Choroid plexus epithelial cell (primary cell): ENCODE data around the gene MOK.

ENCODE experiments used
- DNase-seq: peaks from one replicate; pipeline ENCODE4 v3.0.0-alpha.2; 2010; ENCODE audit warnings: low read depth
- H3K4me3 ChIP-seq: 2 replicates; pipeline ENCODE4 v1.5.1; 2011; ENCODE audit warnings: low read depth, mild to moderate bottlenecking, control low read depth, low read length, moderate library complexity
- CTCF ChIP-seq: conservative IDR thresholded peaks from 2 replicates; pipeline ENCODE4 v1.5.1; 2011; ENCODE audit warnings: low read depth, mild to moderate bottlenecking, control low read depth, inconsistent platforms, low read length, moderate library complexity

The MOK gene

DNA sequence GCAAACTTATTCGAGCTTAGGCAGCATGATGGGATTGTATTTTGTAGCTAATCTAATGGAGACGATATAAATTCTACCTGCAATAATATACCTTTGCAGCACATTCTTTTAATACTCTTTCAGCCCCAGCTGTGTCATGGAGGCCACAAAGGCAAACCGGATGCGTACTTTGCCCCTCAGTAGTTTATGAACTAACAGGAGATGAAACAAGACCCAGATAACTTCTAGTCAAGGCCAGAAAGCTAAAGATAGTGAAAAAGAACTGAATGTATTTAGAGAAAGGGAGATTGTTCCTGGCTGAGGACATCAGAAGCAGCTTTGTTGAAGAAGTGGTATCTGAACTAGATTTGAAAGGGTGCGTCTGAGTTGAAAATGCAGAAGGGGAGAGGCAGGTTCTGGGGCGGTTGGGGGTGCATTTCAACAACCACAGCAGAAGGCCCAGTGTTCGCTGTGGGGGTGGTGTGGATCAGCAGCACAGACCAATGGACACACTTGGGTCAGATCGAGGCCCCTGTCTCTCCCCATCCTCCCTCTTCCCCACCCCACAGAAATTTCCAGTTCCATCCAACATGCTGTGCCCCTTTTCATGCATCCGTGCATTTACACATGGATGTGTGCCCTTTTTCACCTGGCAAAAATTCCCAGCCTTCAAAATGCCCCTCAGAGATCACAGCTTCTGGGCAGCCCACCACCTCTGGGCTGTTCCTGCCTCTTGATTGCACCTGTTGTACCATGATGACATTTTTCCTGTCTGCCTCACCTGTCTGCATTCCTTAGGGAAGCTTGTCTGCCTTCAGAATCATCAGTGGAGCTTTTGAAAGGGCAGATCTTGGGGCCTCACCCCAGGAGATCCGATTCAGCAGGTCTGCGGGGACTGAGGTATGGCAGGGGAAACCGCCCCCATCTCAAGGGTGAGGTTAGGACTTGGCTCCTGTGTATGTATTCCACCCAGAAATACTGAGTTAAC is 16.8 kb upstream of the MOK start:
- no peak for TF ChIP-seq CTCF
- no peak overlapping the region for H3K4me3 ChIP-seq
- DNase-seq: no peak

DNA sequence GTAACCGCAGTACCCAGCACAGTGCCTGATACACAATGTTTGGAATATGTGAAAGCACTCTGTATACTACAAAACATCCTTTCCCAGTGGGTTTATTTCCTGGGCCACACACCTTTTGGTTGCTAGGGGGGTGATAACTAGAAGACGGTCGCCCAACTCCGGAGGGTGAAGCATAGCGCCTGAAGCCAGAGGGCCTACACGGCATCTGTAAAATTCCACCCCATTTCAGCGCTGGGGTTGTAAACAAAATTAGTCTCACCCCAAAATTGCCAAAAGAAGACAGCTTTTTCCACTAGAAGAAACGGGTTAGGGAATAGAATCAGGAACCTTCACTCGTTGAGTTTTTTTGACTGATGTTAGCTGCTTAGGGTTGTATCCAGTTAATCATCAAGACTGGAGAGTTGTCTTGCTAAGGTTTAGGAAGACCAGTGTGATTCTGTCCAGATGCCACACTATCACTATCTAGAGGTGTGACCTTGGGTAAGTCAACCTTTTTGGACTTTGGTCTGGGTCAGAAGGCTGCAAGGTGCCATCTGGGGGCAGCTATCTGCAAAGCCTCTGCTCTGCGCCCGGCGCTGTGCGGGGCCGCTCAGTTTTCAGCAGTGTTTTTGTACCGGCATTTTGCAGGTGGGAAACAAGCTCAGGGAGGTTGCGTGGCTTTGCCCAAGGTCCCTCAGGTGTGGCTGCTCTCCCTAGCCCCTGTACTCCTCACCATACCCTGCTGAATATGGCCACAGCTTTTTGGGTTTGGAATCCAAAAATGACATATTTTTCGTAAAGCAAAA is 15.9 kb upstream of the MOK start:
- peak overlapping the region; percentile 81 for H3K4me3 ChIP-seq

GRCh38 chr14:102320033-102320660 is 15.2 kb upstream of the MOK start:
- DNase-seq: peak; percentile 75
- H3K4me3 ChIP-seq: peak overlapping the region; percentile 81
- TF ChIP-seq CTCF: no peak

More for the DNA sequence above, 15.9 kb upstream of the MOK start:
- TF ChIP-seq CTCF: no peak
- no peak for DNase-seq

GRCh38 chr14:102319351-102320032 is 14.5 kb upstream of the MOK start, which contains the start of gene ZNF839:
ZNF839 (plus strand) TSS chr14:102319746; CDS start chr14:102319766, 20 bp downstream.
- TF ChIP-seq CTCF: no peak
- DNase-seq: peak; percentile 92
- peak within 1 kb of the TSS; percentile 81 for H3K4me3 ChIP-seq

DNA sequence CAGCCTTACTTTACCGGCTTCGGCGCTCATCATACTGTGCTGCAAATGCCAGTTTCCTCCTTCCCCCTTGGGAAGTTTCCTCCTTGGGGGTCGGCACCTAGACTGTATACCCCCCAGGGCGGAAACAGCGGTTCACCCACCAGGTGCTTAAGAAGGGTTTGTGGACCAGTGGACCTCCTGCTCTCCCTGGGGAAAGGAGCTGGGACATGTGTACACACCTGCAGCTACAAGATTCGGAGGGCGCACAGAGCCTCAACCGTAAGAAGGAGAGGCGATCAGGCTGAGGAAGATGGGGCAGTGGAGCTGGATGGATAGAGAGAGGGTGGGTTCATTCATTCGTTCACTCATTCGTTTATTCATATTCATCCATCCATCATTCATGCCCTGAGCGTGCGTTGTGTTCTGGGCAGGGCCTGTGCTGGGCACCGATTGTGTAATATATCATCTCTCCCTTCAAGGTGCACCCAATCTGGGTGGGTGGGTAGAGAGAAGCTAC is 13.9 kb upstream of the MOK start:
- peak overlapping the region; percentile 81 for H3K4me3 ChIP-seq
- TF ChIP-seq CTCF: no peak
- DNase-seq: no peak
